ENCODE results near the gene PRKAR2B.

- no peak for TF ChIP-seq CTCF (IDR thresholded peaks at IDR 0.05; ENCODE audit: poor library complexity, severe bottlenecking)
- peak; percentile 27 for TF ChIP-seq POLR2AphosphoS5 (IDR thresholded peaks at IDR 0.05)
- TF ChIP-seq REST (IDR thresholded peaks at IDR 0.05; ENCODE audit: borderline replicate concordance), result peak; percentile 27
- TF ChIP-seq EZH2 (IDR thresholded peaks at IDR 0.05; ENCODE audit: borderline replicate concordance, insufficient read depth, low read length, poor library complexity, severe bottlenecking), result no peak
These were observed 30.0 kb upstream of the PRKAR2B start for GRCh38 chr7:107014387-107015023.
